Stimulated activated CD8-positive, alpha-beta memory T cell treated with anti-CD3 and anti-CD28 coated beads, Interleukin-2, amount 100 ng/mL, for 1 hour (primary cell): Measurements from ENCODE around the gene PNMA5.
"Not testable (repeated sequence)": the region's sequence is repeated elsewhere in the genome, so short reads cannot be mapped to it uniquely, and the experiment has no call there.

Source experiments
- DNase-seq, 2 donors: peaks; one replicate each; pipeline ENCODE4 v3.0.0-alpha.2; 2020; ENCODE audit warnings: low read depth in 2 of 2

Gene PNMA5

GRCh38 chrX:152993933-152994332 is at the start of gene PNMA5:
TSS of gene PNMA5 (minus strand) at chrX:152994116. CDS start at chrX:152991598, 2,518 bp downstream.
- no peak for DNase-seq

GRCh38 chrX:153032397-153033118 is 38.6 kb upstream of the PNMA5 start:
- peak; percentile 22 to 31 for DNase-seq

GRCh38 chrX:153030801-153031200 is 36.9 kb upstream of the PNMA5 start:
- DNase-seq: no peak

- no peak for DNase-seq
Measured at GRCh38 chrX:153029875-153030274, 36.0 kb upstream of the PNMA5 start.

- DNase-seq: no peak
Measured at GRCh38 chrX:153029162-153029561, 35.2 kb upstream of the PNMA5 start.

GRCh38 chrX:153028487-153028886 is 34.6 kb upstream of the PNMA5 start:
- DNase-seq: not testable (repeated sequence)

- DNase-seq: not testable (repeated sequence)
Measured at GRCh38 chrX:153026501-153026900, 32.6 kb upstream of the PNMA5 start.

- no peak for DNase-seq
Measured at GRCh38 chrX:153019166-153019565, 25.2 kb upstream of the PNMA5 start.

- not testable (repeated sequence) for DNase-seq
Measured at GRCh38 chrX:153017174-153017573, 23.3 kb upstream of the PNMA5 start.

- no peak for DNase-seq
Measured at GRCh38 chrX:153004780-153005179, 10.9 kb upstream of the PNMA5 start.

GRCh38 chrX:153003981-153004380 is 10.1 kb upstream of the PNMA5 start:
- no peak for DNase-seq

GRCh38 chrX:153002182-153002581 is 8.3 kb upstream of the PNMA5 start:
- not testable (repeated sequence) for DNase-seq

- DNase-seq: no peak
Measured at GRCh38 chrX:152997337-152997736, 3.4 kb upstream of the PNMA5 start.

GRCh38 chrX:152992115-152992514 is 1.8 kb downstream of the PNMA5 start:
- no peak for DNase-seq

GRCh38 chrX:152991123-152991522 is 2.8 kb downstream of the PNMA5 start:
- no peak for DNase-seq

GRCh38 chrX:152989292-152989658 is 4.6 kb downstream of the PNMA5 start:
- no peak for DNase-seq

- no peak for DNase-seq
Measured at GRCh38 chrX:152988536-152989291, 5.2 kb downstream of the PNMA5 start.

GRCh38 chrX:152987801-152988200 is 6.1 kb downstream of the PNMA5 start:
- DNase-seq: no peak

GRCh38 chrX:152987156-152987555 is 6.8 kb downstream of the PNMA5 start:
- DNase-seq: not testable (repeated sequence)

- DNase-seq: not testable (repeated sequence)
Measured at GRCh38 chrX:152985383-152985782, 8.5 kb downstream of the PNMA5 start.

- DNase-seq: no peak
Measured at GRCh38 chrX:152968193-152968592, 25.7 kb downstream of the PNMA5 start.

GRCh38 chrX:152960115-152960514 is 33.8 kb downstream of the PNMA5 start:
- no peak for DNase-seq

GRCh38 chrX:152959626-152960025 is 34.3 kb downstream of the PNMA5 start:
- no peak for DNase-seq
